ENCODE data around the gene SLC22A23.
"Not testable (repeated sequence)": the region's sequence is repeated elsewhere in the genome, so short reads cannot be mapped to it uniquely, and the experiment has no call there.

SLC22A23 gene

DNA sequence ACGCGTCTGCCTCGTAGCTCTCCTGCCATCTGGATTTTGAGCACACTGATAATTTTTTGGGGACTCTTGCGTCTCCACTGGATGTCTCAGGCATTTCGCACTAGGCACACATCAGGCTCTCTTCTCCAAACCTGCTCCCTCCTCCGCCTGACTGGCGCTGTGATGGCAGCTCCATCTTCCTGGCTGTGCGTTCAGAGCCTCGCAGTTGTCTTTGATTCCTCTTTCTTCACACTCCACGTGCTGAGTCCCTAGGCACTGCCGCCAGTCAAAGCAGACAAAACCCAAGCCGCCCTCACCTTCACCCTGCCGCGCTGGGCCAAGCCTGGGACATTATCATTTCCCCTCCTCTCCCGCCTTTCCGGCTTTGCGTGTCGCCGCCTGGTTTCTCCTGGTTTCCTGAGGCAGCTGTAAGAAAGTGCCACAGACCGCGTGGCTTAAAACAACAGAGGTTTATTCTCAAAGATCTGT, 197.3 kb downstream of the SLC22A23 start:
- DNase-seq, result no peak

DNA sequence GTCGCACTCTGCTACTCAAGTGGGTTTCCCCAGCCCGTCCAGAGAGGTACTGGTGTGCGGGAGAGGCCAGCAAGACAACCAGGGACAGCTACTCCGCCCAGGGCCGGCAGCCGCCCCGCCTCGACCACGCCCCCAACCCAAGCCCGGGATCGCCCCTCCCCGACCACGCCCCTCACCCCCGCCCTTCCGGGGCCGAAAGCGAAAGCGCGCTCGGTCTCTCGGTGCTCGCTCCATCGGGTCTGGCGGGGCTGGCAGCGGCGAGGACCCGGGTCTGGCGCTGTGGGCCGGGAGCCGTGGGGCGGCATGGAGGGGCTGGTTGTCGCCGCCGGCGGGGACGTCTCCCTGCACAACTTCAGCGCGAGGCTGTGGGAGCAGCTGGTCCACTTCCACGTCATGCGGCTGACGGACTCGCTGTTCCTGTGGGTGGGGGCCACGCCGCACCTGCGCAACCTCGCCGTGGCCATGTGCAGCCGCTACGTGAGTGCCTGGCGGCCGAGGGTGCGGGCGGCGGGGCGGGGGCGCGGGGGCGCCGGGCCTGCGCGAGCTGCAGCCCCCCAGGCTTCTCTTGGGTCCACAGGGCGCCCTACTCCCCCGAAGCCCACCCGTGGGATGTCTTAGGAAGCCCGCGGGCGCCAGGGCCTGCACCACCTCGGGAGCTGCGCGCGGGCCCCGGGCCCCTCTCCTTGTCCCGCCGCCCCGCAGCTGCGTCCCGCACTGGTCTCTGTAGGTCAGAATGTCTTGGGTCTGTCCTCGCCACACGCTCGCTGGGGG, 197.9 kb downstream of the SLC22A23 start, which contains the start of gene PSMG4:
Gene PSMG4 (plus strand): TSS at position 228 of the 771 bp plus-strand sequence. CDS start 76 bp downstream, at position 304.
- DNase-seq, result peak; percentile 85

DNA sequence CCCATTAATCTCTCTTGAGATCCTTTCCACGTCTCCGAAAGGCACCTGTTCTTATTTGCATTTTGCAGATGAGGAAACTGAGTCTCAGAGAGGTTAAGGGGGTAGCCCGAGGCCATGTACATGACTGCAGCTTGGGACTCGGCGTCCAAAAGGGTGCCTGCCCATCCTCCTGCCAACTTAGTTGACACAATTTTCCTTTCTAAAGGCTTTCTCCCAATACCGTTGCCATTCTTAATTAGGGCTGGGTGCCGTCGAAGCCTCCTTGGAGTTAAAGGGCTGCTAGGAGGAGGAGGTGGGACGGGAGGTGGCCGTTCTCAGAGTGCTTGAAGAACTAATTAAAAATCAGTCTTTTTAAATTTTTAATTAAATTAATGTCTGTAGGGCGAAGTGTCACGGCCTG, 198.6 kb downstream of the SLC22A23 start:
- DNase-seq, result no peak

DNA sequence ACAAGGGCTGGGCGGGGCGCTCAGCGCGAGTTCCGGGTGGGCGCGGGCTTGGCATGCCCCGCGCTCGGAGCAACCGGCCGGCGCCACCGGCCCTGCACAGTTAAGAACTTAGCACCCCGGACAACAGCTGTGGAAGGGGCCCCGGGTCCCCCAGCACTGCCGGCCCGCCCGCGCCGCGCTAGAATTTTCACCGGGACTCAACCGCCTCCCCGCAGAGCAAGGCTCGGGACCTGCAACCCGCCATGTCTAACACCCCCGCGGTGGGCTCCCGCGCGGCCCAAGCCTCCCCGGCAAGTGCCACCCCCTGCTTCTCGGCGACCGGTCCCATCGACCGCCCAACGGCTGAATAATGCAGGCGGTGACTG, 203.3 kb downstream of the SLC22A23 start:
- no peak for DNase-seq

DNA sequence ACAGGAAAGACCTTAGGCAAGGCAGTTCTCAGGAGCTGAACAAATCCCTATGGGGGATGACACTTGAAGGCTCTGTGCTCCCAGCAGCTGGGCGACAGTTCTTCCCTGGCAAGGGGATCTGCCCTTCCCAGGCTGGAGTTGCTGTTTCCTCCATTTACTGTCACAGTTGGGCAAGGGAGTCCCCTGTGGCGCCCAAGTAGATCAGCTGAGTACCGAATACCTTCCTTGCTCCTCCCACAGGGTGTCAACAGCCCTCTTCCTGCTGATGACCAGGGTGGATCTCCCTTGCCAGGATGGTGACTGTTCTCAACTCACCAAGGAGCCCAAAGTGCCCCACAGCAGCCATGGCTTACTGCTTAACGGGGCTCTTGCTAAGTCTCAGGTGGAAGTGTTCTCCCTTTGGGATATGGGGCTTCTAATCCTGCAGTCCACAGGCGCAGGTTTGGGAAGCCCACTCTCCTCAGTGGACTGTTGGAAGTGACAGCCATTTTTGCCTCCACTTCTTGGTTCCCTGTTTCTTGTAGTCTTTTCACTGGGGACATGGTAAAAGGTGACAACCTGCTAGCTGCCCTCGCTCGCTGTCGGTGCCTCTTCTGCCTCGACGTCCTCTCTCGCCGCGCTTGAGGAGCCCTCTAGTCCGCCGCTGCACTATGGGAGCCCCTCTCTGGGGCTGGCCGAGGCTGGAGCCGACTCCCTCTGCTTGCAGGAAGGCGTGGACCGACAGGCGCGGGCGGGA, 203.8 kb downstream of the SLC22A23 start:
- DNase-seq, result no peak

DNA sequence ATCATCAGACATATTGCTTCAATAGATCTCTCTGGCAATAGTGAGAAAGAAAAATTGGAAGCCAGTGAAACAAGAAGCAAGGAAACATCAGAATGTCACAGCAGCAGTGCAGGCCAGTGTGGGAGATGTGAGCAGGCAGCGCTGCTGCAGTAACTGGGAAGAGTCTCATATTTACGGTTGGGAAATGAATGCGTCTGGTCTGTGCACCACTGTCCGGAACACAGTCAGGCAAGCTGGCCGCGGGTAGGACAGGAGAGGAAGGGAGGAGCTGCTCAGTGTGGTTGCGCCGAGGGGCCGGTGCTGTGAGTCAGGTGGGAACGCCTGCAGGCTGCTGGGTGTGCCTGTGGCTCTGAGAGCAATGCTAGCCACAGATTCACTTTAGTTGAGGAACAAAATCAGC, 204.5 kb downstream of the SLC22A23 start:
- no peak for DNase-seq

DNA sequence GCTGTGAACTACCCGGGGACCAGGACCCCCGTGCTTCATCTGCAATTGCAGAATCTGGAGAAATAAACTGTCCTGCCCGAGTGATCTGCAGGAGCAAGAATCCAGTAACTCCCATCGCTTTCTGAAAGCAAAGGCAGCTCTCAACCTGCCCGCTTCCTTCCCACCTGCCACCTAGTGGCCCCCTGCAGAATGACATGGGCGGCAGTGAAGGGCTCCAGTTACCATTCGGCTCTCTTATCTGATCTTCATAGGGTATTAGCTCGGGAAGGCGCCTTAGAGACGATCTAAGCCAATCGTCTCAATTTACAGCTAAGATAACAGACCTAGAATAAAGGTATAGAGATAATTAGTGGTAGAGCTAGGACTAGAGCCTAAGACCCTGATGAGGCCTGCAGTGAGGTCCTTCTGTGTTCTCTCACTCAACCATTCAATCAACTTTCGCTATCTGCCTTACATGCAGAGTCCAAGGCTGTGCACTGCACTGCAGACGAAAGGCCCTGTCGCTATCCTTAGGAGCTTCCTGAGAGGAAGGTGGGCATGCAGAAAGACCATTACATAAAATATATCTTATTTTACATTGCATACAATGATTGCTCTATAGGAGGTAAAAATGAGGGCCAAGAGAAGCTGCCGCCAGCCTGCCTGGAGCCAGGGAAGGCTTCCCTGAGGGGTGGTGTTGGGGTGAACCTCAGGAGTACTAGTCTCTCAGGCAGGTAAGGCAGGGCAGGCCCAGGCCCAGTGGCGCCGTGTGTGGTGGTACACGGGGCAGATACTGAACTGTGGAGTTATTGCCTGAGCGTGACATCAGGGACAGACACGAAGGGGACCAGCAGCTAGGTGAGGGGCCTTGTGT, 205.2 kb downstream of the SLC22A23 start:
- no peak for DNase-seq

DNA sequence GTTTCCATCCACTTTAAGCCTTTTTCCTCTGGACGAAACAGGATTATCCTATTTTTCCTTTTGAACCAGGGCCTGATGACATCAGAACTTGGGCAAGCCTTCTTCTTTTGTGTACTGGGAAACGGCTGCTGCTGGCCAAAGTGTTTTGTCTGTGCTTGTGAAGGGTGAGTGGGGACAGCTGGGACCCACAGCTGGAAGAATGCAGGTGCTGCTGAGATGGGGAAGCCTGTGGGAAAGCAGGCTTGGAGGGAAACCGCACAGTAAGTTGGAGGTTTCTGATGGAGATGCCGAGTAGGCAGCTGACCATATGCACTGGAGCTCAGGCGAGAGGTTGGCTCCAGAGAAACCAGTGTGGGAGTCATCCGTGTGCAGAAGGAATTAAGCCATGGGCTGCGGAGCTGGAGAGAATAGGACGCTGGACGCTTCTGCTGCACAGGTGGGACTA, 206.6 kb downstream of the SLC22A23 start:
- no peak for DNase-seq

DNA sequence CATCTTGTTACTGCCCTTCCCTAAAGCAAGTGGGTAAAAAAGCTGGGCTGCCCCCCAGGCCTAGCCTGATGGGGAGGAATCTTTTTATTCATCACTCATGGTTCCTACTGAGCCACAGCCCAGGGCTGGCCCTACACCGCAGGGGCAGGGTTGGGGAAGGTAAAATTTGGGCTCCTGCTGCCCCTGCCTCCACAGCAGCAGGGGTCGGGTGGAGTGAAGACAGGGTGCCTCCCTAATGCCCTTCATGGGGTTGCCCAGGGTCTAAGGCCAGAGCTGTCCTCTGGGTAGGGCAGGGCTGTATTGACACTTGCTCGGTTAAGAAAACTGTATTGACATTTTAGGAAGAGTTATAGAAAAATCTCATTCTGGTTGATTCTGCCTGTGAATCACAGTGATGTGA, 207.0 kb downstream of the SLC22A23 start:
- no peak for DNase-seq

DNA sequence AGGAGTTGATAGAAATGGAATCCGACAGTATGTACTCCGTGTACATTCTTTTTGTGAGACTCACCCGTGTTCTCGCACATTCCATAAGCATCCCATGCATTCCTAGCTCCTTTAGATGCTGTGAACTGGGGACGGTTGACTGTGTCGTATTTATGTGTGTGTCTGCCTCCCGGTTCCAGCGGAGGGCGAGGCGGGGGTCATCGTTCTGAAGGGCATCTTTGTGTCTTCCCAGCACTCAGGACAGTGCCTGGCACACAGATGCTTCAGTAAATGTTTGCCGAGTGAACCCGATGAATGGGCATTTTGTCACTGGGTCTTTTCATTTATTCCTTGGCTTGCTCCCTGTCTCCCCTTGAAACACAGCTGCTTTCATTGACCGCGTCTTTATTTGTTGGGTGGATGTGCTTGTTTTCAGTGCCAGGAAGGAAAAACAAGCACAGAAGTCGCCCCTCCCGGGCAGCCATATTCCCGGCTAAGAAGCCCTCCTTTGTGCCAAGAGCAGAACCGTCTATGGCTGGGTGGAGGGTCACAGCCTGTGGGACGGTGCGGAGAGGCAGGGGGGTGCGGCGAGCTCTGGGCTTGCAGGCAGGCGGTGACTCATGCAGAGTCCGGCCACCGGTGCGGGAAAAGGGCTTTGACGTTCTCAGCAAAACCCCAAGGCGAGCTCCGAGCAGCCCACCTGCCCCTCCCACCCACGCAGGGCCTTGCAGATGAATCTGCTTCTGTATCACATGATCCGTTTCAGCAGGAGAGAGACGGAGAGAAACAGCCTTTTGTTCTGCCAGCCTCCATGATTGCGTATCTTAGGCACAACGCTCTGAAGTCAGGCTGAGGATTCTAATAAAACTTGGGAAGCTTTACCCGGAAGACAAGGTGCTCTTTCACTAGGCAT, 209.3 kb downstream of the SLC22A23 start:
- DNase-seq, result no peak

DNA sequence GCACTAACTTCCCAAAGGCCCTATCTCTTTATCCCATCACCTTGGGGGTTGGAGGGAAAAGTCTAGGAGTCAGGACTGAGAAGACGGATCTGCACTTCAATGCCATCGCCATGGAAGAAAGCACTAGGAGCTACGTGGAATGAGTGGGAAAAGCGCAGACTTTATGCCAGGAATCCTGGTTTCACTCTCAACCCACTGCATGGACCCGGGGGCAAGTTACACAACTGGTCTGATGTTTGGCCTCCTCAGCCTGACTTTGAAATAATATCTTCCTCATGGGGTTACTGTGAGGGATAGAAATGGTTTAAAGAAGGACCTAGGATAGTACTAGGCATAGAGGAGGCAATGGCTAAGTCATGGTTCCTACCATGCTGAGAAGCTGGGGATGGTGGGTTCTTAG, 211.6 kb downstream of the SLC22A23 start:
- DNase-seq, result no peak

DNA sequence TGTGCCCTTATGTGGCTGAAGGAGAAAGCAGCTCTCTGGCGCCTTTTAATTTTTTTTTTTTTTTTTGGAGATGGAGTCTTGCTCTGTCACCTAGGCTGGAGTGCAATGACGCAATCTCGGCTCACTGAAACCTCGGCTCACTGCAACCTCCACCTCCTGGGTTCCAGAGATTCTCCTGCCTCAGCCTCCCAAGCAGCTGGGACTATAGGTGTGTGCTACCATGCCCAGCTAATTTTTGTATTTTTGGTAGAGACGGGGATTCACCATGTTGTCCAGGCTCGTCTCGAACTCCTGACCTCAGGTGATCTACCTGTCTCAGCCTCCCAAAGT, 212.1 kb downstream of the SLC22A23 start:
- DNase-seq, result not testable (repeated sequence)

DNA sequence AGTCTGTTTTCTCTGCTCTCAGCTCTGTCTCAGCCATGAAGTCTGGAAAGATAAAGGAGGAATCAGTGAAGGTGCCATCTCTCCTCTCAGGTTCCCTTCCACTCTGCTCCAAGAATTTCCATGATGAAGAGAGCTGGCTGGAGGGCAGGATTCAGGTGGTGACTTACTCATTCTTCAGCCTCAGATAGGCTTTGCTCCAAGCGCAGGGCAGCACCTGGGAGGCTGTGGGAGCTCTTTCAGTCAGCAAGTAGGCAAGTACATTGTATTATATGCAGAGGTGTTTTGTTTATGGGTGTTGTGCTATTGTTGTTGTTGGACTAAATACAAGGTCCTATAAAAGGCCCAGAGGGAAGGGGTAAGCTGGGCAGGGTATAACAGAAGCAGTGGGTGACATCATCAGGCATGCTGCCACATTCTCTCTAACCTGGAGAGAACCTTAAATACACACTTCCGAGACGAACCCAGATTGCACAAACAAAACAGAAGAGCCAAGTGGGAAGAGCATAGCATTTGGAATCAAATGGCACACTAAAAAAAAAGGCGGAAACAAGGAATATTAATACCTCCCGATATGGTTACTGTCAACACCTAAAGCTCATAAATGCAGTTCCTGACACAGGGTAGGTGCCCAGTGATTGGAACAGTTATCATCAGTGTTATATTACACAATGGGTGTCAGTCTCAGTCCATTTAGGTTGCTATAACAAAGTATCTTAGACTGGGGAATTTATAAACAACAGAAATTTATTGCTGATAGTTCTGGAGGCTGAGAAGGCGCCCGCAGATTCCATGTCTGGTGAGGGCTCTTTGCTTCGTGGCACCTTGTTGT, 212.6 kb downstream of the SLC22A23 start:
- no peak for DNase-seq

DNA sequence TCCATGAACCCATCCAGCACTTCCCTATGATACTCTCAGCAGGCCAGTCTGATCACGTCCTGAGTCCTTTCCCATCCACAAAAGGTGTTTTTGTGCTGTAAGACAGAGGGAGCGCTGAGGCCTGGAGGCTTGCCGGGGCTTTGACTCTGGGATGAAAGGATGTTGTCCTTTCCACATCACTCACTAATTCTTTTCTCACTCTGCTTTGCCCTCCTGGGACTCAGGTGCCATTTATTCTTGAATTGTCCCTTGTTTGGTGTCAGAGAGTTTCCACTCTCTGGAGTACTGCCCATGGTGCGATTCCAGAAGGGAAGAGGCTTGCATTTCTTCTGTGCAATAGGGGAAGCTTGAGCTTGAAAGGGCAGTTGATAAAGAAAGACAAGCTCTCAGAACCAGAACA, 214.1 kb downstream of the SLC22A23 start:
- DNase-seq, result no peak

DNA sequence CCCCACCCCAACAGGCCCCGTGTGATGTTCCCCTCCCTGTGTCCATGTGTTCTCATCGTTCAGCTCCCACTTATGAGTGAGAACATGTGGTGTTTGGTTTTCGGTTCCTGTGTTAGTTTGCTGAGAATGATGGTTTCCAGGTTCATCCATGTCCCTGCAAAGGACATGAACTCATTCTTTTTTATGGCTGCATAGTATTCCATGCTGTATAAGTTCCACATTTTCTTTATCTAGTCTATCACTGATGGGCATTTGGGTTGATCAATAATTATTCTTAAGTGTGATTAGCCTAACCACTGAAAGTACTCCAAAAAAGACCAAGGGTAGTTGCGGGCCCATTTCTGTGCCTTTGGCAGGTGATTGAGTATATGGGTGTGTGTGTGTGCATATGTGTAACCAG, 215.1 kb downstream of the SLC22A23 start:
- not testable (repeated sequence) for DNase-seq

DNA sequence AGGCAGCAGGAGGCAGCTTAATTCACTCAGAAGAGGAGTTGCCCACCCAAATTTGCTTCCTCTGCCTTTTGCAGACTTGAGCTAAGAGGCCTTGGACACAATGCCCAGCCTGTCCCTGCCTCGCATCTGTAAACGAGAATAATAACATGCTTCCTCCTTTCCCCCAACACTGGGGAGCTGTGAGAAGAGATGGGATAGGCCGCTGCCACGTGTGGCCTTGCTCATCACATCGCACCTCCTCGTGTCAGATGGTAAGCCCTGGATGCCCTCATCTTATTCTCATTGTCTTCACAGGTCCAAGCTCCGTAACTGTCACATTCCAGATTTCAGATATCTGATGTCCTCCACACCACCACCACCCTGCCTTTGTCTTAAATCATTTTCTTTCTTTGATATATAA, 216.3 kb downstream of the SLC22A23 start:
- DNase-seq, result no peak

DNA sequence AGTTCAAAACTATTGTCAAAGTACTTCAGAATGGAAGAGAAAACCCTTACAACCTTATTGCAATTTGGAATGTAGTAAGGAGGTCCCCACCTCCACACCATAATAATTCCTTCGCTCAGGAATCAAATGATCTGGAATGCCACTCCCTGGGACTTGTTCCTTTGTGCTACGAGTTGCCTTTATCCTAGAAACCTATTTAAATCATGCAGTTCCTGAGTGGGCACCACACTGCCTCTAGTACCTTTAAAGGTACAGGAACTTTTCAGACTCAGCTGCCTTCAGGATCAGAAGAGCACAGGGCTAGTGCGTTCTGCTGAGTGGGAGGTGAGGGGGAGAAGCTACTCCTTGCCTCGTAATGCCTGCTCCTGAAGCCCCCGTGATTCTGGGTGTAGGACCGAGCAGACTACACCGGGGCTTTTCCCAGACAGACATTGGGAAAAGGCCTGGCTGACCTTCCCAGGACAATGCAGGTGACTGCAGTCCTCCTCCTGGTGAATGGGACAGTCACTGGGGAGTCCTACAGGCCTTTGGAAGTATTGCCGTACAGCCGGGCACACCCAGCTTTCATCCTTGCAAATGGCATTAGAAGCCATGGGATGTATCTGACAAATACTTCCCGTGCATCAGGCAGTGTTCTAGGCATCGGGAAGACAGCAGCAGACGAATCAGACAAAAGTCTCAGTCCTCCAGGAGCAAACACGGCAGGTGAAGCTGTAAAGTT, 217.6 kb downstream of the SLC22A23 start:
- DNase-seq, result no peak

DNA sequence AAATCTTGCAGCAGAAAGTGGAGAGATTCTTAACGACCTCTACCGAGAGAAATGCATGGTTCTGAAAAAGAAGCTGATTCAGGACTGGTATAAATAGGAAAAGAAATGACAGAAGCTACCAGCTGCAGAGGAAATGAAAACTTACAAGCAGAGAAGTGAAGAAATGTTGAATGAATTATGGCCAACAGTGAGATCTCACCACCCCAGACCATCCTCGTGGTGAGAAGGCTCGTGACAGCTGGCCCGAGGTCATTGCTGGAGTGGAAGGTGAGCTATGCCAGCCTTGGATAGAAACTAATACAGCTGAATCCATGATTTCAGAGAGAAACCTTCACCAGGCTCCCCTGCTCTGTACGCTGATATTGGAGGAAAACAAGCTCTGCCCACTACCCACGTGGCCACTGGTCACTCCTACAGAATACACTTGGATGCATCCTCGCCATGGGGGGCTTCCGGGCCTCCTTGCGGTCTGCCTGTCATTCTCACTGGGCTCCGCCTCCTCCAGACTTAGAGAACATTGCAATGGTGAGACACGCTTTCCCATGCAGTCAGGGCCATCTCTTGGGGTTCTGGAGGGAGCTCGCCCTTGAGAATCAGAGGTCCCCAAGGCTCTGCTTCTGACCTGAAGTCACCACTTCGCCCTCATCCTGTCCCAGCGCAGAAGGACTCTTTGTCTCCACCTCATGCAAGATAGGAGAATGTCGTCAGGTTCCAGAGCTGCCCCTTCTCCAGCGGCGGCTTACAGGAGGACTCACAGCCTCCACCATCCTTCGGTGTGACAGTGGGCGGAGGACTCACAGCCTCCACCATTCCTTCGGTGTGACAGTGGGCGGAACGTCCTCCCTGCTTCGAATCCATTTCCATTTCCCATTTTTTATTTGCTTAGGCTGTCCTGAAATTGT, 218.8 kb downstream of the SLC22A23 start:
- no peak for DNase-seq

DNA sequence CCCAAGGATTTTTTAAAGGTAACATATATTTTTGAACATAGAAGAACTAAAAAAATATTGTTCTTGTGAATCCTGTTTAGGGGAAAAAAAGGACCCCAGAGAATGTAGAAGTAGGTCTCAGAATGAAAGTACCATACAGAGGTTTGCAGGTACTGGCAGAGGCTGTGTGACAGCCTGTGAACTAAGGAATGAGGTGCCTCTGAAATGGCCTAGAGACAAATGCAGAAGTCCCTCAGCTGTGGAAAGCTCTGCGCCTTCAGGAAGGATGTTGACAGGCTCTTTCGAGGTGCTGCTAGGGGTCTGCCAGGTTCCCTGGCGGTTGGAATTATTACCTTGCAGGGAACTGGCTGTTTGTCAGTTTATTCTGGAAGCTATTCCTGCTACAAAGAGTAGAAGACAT, 220.8 kb downstream of the SLC22A23 start:
- DNase-seq, result no peak

DNA sequence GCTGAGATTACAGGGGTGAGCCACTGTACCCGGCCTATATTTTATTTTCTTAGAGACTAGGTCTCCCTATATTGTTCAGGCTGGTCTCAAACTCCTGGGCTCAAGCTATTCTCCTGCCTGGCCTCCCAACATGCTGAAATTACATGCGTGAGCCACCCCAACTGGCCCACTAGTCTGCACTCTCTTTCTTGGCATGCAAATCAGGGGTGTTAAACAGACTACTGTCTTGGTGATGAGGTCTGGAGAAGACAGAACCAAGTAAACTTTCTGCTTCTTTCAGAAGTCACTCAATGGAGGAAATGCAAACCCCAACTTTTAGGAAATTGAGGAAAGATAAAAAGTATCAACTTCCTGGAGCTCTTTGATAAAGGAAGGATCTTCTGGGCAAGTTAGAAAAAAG, 221.4 kb downstream of the SLC22A23 start:
- DNase-seq, result no peak

All from activated gamma-delta T cell (primary cell).